GM12801 (cell line): Measurements from ENCODE around the gene KNG1.

Experiments
- CTCF ChIP-seq: IDR thresholded peaks from one replicate; pipeline ENCODE4 v1.5.1; 2011; ENCODE audit warnings: control low read depth; ENCODE audit not compliant: insufficient read length; ENCODE audit errors: extremely low read depth

KNG1 gene

GRCh38 chr3:186724911-186725310 is 7.8 kb downstream of the KNG1 start:
- TF ChIP-seq CTCF, result no peak

- no peak for TF ChIP-seq CTCF
Observed at GRCh38 chr3:186732169-186732766, 15.1 kb downstream of the KNG1 start.

- no peak for TF ChIP-seq CTCF
Observed at GRCh38 chr3:186742618-186743380, 25.6 kb downstream of the KNG1 start.

GRCh38 chr3:186743666-186744065 is 26.5 kb downstream of the KNG1 start:
- no peak for TF ChIP-seq CTCF

- no peak for TF ChIP-seq CTCF
Observed at GRCh38 chr3:186746008-186746407, 28.8 kb downstream of the KNG1 start.

- no peak for TF ChIP-seq CTCF
Observed at GRCh38 chr3:186750316-186750715, 33.2 kb downstream of the KNG1 start.

GRCh38 chr3:186751480-186751879 is 34.3 kb downstream of the KNG1 start:
- no peak for TF ChIP-seq CTCF
